HepG2 (cell line): Measurements from ENCODE around the gene PCNA. TPM values are rescaled to one million over a fixed set of nuclear protein-coding genes. Genes with fewer than 3 reads are reported as not detected.

Experiments
- CBFB ChIP-seq: sonication (generic); formaldehyde crosslinking; IDR thresholded peaks from 2 replicates; pipeline ENCODE4 v1.4.0; 2020; ENCODE audit warnings: missing genetic modification reagents
- E2F5 ChIP-seq: sonication (generic); formaldehyde crosslinking; conservative IDR thresholded peaks from 2 replicates; pipeline ENCODE4 v1.4.0; 2020; ENCODE audit warnings: missing genetic modification reagents
- GATAD2A ChIP-seq: IDR thresholded peaks from 2 replicates; pipeline ENCODE4 v1.6.1; 2016
- MAFF ChIP-seq: IDR thresholded peaks from 2 replicates; pipeline ENCODE4 v1.6.1; 2011; ENCODE audit warnings: low read depth, low read length, improper control_type of control experiment
- MED8 ChIP-seq: sonication (generic); formaldehyde crosslinking; IDR thresholded peaks from 2 replicates; pipeline ENCODE4 v1.8.1; 2023; ENCODE audit warnings: mild to moderate bottlenecking, missing genetic modification reagents; ENCODE audit not compliant: insufficient replicate concordance
- NCOA1 ChIP-seq: sonication (generic); formaldehyde crosslinking; IDR thresholded peaks from 2 replicates; pipeline ENCODE4 v1.9.0; 2021; ENCODE audit warnings: missing genetic modification reagents
- PTBP1 ChIP-seq: fragments of 200-400 bp; formaldehyde crosslinking; IDR thresholded peaks from 2 replicates; pipeline ENCODE4 v1.6.1; 2018; ENCODE audit warnings: low read length, low read depth; ENCODE audit not compliant: poor library complexity, severe bottlenecking
- REL ChIP-seq: sonication (generic); formaldehyde crosslinking; conservative IDR thresholded peaks from 2 replicates; pipeline ENCODE4 v1.8.0; 2022; ENCODE audit warnings: mild to moderate bottlenecking, missing genetic modification reagents, moderate library complexity
- SAFB2 ChIP-seq: sonication (generic); formaldehyde crosslinking; IDR thresholded peaks from 2 replicates; pipeline ENCODE4 v1.5.1; 2020; ENCODE audit warnings: missing genetic modification reagents, low read depth, mild to moderate bottlenecking, borderline replicate concordance
- SALL2 ChIP-seq: sonication (generic); formaldehyde crosslinking; IDR thresholded peaks from 2 replicates; pipeline ENCODE4 v1.8.1; 2023; ENCODE audit warnings: mild to moderate bottlenecking, missing genetic modification reagents, inconsistent platforms
- TCF12 ChIP-seq, 2 experiments: fragments of 450-650 bp in 1 of 2; sonication (generic) in 1 of 2; formaldehyde crosslinking in 1 of 2; IDR thresholded peaks; 2 replicates each; pipeline versions ENCODE4 v1.6.1 to v1.8.0; 2017 to 2022; ENCODE audit warnings: antibody characterized with exemption in 1 of 2, mild to moderate bottlenecking in 1 of 2, missing genetic modification reagents in 1 of 2, moderate library complexity in 1 of 2
- TFAP4 ChIP-seq: sonication (generic); IDR thresholded peaks from 2 replicates; pipeline ENCODE4 v1.6.1; 2016; ENCODE audit warnings: low read depth, borderline replicate concordance
- TRIM22 ChIP-seq: fragments of 450-650 bp; IDR thresholded peaks from 2 replicates; pipeline ENCODE4 v1.6.1; 2017
- XBP1 ChIP-seq: sonication (generic); formaldehyde crosslinking; IDR thresholded peaks from 2 replicates; pipeline ENCODE4 v1.5.0; 2020; ENCODE audit warnings: missing genetic modification reagents
- YEATS2 ChIP-seq: sonication (generic); formaldehyde crosslinking; IDR thresholded peaks from 2 replicates; pipeline ENCODE4 v1.4.0; 2020; ENCODE audit warnings: missing genetic modification reagents, borderline replicate concordance
- ZBTB34 ChIP-seq: sonication (generic); formaldehyde crosslinking; IDR thresholded peaks from 2 replicates; pipeline ENCODE4 v1.8.0; 2022; ENCODE audit warnings: mild to moderate bottlenecking, missing genetic modification reagents
- ZFP36L2 ChIP-seq: sonication (generic); formaldehyde crosslinking; IDR thresholded peaks from 2 replicates; pipeline ENCODE4 v1.4.0; 2020; ENCODE audit warnings: missing genetic modification reagents
- ZMAT3 ChIP-seq: sonication (generic); formaldehyde crosslinking; conservative IDR thresholded peaks from 2 replicates; pipeline ENCODE4 v1.7.0; 2021; ENCODE audit warnings: missing genetic modification reagents
- ZNF20 ChIP-seq: sonication (generic); formaldehyde crosslinking; IDR thresholded peaks from 2 replicates; pipeline ENCODE4 v1.4.0; 2020; ENCODE audit warnings: mild to moderate bottlenecking, moderate library complexity, missing genetic modification reagents
- ZNF362 ChIP-seq: sonication (generic); formaldehyde crosslinking; IDR thresholded peaks from 2 replicates; pipeline ENCODE4 v1.4.0; 2020; ENCODE audit warnings: missing genetic modification reagents, mild to moderate bottlenecking, borderline replicate concordance
- ZNF597 ChIP-seq: sonication (generic); formaldehyde crosslinking; IDR thresholded peaks from 2 replicates; pipeline ENCODE4 v1.5.0; 2020; ENCODE audit warnings: missing genetic modification reagents
- ZNF678 ChIP-seq: sonication (generic); formaldehyde crosslinking; IDR thresholded peaks from 2 replicates; pipeline ENCODE4 v1.4.0; 2020; ENCODE audit warnings: mild to moderate bottlenecking, missing genetic modification reagents
- polyA plus RNA-seq, 8 experiments: library from polyadenylated mRNA; depleted of rRNA in 3 of 8; stranded (reverse) in 7 of 8; unstranded in 1 of 8; fragments of >200 nt; fragmentation: Illumina TruSeq in 4 of 8; extraction: Trizol in 4 of 8; gene quantifications; 2 replicates each; pipeline versions ENCODE4 v1.2.1 to v1.2.3, GENCODE V29; 2011 to 2016; ENCODE audit warnings: low read depth in 4 of 8, missing spikeins in 1 of 8, mixed read lengths in 1 of 8; ENCODE audit not compliant: insufficient read depth in 1 of 8
- total RNA-seq, 5 experiments: library from RNA; depleted of rRNA; stranded (reverse); fragments of >200 nt; fragmentation: Illumina TruSeq; extraction: Trizol; gene quantifications; 2 replicates each; pipeline ENCODE4 v1.2.3, GENCODE V29; 2016; ENCODE audit warnings: low read depth in 1 of 5
- TF ChIP-seq, protein P1 (sequence below): sonication (generic); formaldehyde crosslinking; IDR thresholded peaks from 2 replicates; pipeline ENCODE4 v1.4.0; 2020; ENCODE audit warnings: mild to moderate bottlenecking, missing genetic modification reagents

The PCNA gene
- total and polyA plus RNA-seq, 2 of the 13 experiments (the other 11 are each of a cell fraction or from before 2014, with no cell fraction given): 229 to 655 TPM

DNA sequence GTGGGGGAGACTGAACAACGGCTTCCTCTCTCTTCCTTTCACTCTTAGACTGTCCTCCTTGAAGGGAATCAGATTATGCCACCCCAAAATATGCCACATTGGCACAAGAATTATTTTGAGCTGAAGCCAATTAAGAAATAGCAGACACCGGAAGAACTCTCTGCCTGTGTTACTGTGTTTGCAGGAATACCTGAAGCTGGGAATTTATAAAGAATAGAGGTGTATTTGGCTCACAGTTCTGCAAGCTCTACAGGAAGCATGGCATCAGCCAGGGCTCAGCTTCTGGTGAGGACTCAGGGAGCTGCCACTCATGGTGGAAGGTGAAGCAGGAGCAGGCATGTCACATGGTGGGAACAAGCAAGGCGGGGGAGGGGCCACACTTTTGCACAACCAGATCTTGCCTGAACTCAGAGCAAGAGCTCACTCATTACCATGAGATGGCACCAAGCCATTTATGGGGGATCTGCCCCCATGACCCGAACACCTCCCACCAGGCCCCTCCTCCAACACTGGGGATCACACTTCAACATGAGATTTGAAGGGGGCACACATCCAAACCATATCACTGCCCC, 46.0 kb downstream of the PCNA start (continued):
- TF ChIP-seq GATAD2A (no peak), ZNF362 (no peak), MAFF (no peak), PTBP1 (no peak), ZFP36L2 (no peak), ZMAT3 (no peak), NCOA1 (CRISPR knock-in tag) (no peak), SALL2 (no peak), ZBTB34 (CRISPR knock-in tag) (0 out of 2 replicates have a peak, but pooled peaks have one; percentile 6), MED8 (no peak), REL (CRISPR knock-in tag) (no peak), SAFB2 (CRISPR knock-in tag) (no peak), TFAP4 (no peak), ZNF20 (CRISPR knock-in tag) (0 out of 2 replicates have a peak, but pooled peaks have one; percentile 34), ZNF678 (CRISPR knock-in tag) (no peak), ZNF597 (no peak), TCF12 (IDR thresholded peaks at IDR 0.05) (no peak), TCF12 (CRISPR knock-in tag; IDR thresholded peaks at IDR 0.05) (no peak), XBP1 (CRISPR knock-in tag) (no peak), E2F5 (CRISPR knock-in tag) (no peak), TRIM22 (no peak), CBFB (CRISPR knock-in tag) (no peak), YEATS2 (CRISPR knock-in tag) (no peak; the same call in 1 of the 2 replicates)
- TF ChIP-seq, protein P1, sequence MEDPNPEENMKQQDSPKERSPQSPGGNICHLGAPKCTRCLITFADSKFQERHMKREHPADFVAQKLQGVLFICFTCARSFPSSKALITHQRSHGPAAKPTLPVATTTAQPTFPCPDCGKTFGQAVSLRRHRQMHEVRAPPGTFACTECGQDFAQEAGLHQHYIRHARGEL: no peak
